GM12874 (cell line): ENCODE measurements around the gene CEP72.
"Not testable (repeated sequence)": the region's sequence is repeated elsewhere in the genome, so short reads cannot be mapped to it uniquely, and the experiment has no call there.

Experiments
- CTCF ChIP-seq: IDR thresholded peaks from 2 replicates; pipeline ENCODE4 v1.5.1; 2011; ENCODE audit warnings: low read depth, mild to moderate bottlenecking, control low read depth, low read length, moderate library complexity; ENCODE audit not compliant: insufficient read depth

CEP72 gene

DNA sequence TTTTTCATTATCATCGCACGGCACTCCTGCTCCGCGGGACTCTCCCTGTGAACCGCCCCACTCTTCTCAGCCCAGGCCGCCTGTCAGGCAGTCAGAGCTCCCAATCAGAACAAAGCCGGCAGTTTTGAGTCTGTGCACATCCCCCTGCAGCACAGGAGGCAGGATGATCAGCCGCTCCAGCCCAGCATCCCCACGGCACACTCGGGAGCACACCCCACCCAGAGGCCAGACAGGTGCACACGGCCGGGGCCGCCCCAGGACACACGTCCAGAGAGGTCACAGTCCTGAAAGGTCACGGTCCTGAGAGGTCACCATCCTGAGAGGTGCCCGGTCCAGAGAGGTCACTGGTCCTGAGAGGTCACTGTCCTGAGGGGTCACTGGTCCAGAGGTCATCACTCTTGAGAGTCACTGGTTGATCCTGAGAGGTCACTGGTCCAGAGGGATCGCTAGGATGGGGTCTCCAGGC lies 72.6 kb downstream of the CEP72 start:
- no peak for TF ChIP-seq CTCF

GRCh38 chr5:685262-686171 lies 73.4 kb downstream of the CEP72 start:
- no peak for TF ChIP-seq CTCF

GRCh38 chr5:691817-692528 lies 79.8 kb downstream of the CEP72 start:
- TF ChIP-seq CTCF: no peak

DNA sequence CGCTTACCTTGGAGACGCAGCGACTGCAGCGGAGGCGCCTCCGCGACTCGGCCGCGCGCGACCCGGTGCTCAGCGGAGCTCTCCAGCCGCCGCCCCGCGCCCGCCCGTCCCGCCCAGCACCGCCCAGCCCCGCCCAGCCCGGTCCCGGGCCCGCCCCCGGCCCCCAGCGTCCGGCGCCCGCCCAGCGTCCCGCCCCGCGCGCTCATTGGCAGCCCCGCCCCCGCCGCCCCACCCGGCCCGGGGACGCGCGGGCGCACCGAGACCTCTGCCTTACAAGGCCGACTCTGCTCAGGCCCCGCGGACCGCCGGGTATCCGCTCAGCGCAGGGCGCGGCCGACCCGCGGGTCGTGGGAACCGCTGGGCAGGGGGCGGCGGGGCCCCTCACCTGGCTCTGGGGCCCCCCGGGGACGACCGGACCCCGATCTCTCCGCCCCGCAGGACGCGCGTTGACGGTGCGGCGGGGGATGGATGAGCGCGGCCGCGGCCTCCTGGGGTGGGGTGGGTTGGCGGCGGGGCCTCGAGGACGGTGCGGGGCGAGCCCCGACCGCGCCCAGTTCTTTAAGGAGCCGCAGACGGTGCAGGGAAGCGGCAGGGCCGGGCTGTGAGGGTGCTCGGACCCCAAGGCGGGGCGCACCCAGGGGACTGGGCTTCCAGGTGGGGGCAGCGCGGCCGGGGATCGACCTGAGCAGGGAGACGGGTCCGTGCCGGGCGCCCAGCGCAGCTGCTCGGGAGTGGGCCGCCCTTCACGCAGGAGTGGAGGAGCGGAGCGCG lies 81.3 kb downstream of the CEP72 start, which contains the start of gene TPPP:
TPPP (minus strand) TSS at position 82 of the 771 bp plus-strand sequence. CDS start 15,292 bp downstream, outside the sequence.
- TF ChIP-seq CTCF: not testable (repeated sequence)
